PC-3 (cell line): ENCODE data around the gene ONECUT3.

Experiments used
- EZH2 ChIP-seq: fragments of 300-600 bp; sonication (generic); IDR thresholded peaks from one replicate; pipeline ENCODE4 v1.6.1; 2017; ENCODE audit warnings: antibody characterized with exemption, mild to moderate bottlenecking, low read length; ENCODE audit not compliant: unreplicated experiment
- EZH2phosphoT487 ChIP-seq: fragments of 300-600 bp; sonication (generic); IDR thresholded peaks from 2 replicates; pipeline ENCODE4 v1.6.1; 2018; ENCODE audit warnings: mild to moderate bottlenecking, antibody characterized with exemption, low read length, borderline replicate concordance
- TF ChIP-seq, protein P1 (sequence below): fragments of 300-600 bp; sonication (generic); conservative IDR thresholded peaks from 2 replicates; pipeline ENCODE4 v1.5.1; 2017; ENCODE audit warnings: antibody characterized with exemption, low read depth, mild to moderate bottlenecking, low read length

DNA sequence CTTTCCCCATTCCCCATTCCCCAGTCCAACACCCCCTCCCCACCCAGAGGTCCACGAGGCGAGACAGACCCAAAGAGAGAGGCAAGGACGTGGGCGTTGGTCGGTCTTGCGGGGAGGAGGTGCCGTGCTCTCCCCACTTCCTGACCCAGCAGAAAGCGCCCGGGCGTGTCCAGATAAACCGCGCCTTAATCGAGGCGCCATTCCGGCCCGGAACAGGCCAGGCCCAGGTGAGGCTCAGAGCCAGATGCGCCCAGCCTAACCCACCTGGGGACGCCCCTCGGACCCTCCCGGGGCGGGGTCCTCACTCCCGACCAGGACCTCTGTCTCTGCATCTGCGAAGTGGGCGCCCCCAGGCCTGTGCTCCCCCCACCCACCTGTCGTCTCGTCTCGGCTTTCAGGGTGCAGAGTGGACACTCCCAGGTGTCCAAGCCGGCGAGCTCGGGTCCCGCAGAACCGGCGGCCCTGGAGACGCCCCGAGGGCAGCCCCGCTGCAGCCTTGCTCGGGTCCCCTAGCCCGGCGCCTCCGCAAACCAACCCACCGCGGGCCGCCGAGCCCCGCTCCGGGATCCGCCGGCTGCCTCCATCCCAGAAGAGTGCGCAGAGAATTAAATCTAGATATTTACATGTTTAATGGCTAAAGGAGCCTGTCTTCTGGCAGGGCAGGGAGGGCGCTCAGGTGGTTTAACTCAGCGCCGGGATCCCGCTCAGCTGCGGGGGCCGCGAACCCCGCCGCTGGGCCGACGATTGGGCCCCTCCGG lies 5.0 kb upstream of the ONECUT3 start:
- TF ChIP-seq, protein P1, sequence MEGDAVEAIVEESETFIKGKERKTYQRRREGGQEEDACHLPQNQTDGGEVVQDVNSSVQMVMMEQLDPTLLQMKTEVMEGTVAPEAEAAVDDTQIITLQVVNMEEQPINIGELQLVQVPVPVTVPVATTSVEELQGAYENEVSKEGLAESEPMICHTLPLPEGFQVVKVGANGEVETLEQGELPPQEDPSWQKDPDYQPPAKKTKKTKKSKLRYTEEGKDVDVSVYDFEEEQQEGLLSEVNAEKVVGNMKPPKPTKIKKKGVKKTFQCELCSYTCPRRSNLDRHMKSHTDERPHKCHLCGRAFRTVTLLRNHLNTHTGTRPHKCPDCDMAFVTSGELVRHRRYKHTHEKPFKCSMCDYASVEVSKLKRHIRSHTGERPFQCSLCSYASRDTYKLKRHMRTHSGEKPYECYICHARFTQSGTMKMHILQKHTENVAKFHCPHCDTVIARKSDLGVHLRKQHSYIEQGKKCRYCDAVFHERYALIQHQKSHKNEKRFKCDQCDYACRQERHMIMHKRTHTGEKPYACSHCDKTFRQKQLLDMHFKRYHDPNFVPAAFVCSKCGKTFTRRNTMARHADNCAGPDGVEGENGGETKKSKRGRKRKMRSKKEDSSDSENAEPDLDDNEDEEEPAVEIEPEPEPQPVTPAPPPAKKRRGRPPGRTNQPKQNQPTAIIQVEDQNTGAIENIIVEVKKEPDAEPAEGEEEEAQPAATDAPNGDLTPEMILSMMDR, result no peak
- TF ChIP-seq EZH2 (no peak), EZH2phosphoT487 (no peak)
